OCI-LY3 (cell line): ENCODE results near the gene ARMC8.

Source experiments
- CTCF ChIP-seq: fragments of 200-600, 300-600 bp; sonication (generic); IDR thresholded peaks from 2 replicates; pipeline ENCODE4 v1.5.1; 2014; ENCODE audit warnings: antibody characterized with exemption, low read length, low read depth
- EZH2phosphoT487 ChIP-seq: fragments of 200-600 bp; shearing (Covaris generic); IDR thresholded peaks from 2 replicates; pipeline ENCODE4 v1.6.1; 2018; ENCODE audit warnings: antibody characterized with exemption, mixed run types, low read depth

- TF ChIP-seq CTCF (no peak), EZH2phosphoT487 (no peak)
Measured at GRCh38 chr3:138267083-138267482, 80.0 kb downstream of the ARMC8 start.
